H9 (cell line): ENCODE data around the gene SREK1IP1. TPM values are rescaled to one million over a fixed set of nuclear protein-coding genes. Genes with fewer than 3 reads are reported as not detected.

Experiments
- DNase-seq: peaks from one replicate; pipeline ENCODE4 v3.0.0-alpha.2; 2017
- H2AFZ ChIP-seq: one replicate; pipeline ENCODE4 v1.6.1; 2013; ENCODE audit warnings: mild to moderate bottlenecking, low read length, control low read depth, moderate library complexity
- H2AK5ac ChIP-seq: 2 replicates; pipeline ENCODE4 v1.6.1; 2013; ENCODE audit warnings: low read length, control low read depth, mixed read lengths; ENCODE audit not compliant: insufficient read length
- H2BK120ac ChIP-seq: one replicate; pipeline ENCODE4 v1.6.1; 2013; ENCODE audit warnings: low read depth, mild to moderate bottlenecking, low read length, control low read depth, inconsistent platforms; ENCODE audit not compliant: poor library complexity, severe bottlenecking
- H2BK12ac ChIP-seq: 2 replicates; pipeline ENCODE4 v1.6.1; 2013; ENCODE audit warnings: low read length, control low read depth, mixed read lengths, low read depth; ENCODE audit not compliant: insufficient read length
- H2BK15ac ChIP-seq: 2 replicates; pipeline ENCODE4 v1.6.1; 2013; ENCODE audit warnings: low read depth, low read length, control low read depth
- H2BK20ac ChIP-seq: one replicate; pipeline ENCODE4 v1.6.1; 2013; ENCODE audit warnings: low read depth, mild to moderate bottlenecking, low read length, control low read depth, inconsistent platforms; ENCODE audit not compliant: poor library complexity, severe bottlenecking
- H2BK5ac ChIP-seq: 2 replicates; pipeline ENCODE4 v1.6.1; 2013; ENCODE audit warnings: low read length, control low read depth, mixed read lengths; ENCODE audit not compliant: insufficient read length
- H3K14ac ChIP-seq: 2 replicates; pipeline ENCODE4 v1.6.1; 2013; ENCODE audit warnings: low read length, control low read depth; ENCODE audit not compliant: insufficient read depth
- H3K18ac ChIP-seq: 2 replicates; pipeline ENCODE4 v1.6.1; 2013; ENCODE audit warnings: low read depth, mild to moderate bottlenecking, mixed read lengths, low read length, control low read depth; ENCODE audit not compliant: insufficient read length
- H3K23ac ChIP-seq: 2 replicates; pipeline ENCODE4 v1.6.1; 2013; ENCODE audit warnings: low read length, control low read depth, mixed read lengths, low read depth; ENCODE audit not compliant: insufficient read length
- H3K23me2 ChIP-seq: 2 replicates; pipeline ENCODE4 v1.6.1; 2013; ENCODE audit warnings: low read depth, mild to moderate bottlenecking, mixed read lengths, low read length, control low read depth; ENCODE audit not compliant: insufficient read length, poor library complexity, severe bottlenecking
- H3K27ac ChIP-seq: 2 replicates; pipeline ENCODE4 v1.5.1; 2013; ENCODE audit warnings: low read length, control low read depth, mixed read lengths, low read depth; ENCODE audit not compliant: insufficient read length
- H3K27me3 ChIP-seq: 2 replicates; pipeline ENCODE4 v1.6.1; 2013; ENCODE audit warnings: low read length, control low read depth, inconsistent platforms; ENCODE audit not compliant: insufficient read depth
- H3K4ac ChIP-seq: 2 replicates; pipeline ENCODE4 v1.6.1; 2013; ENCODE audit warnings: low read depth, mild to moderate bottlenecking, control low read depth, inconsistent platforms, low read length, moderate library complexity
- H3K4me1 ChIP-seq: 2 replicates; pipeline ENCODE4 v1.6.1; 2013; ENCODE audit warnings: low read length, control low read depth, inconsistent platforms; ENCODE audit not compliant: insufficient read depth
- H3K4me2 ChIP-seq: 2 replicates; pipeline ENCODE4 v1.6.1; 2013; ENCODE audit warnings: low read length, control low read depth, mixed read lengths; ENCODE audit not compliant: insufficient read length, insufficient read depth
- H3K56ac ChIP-seq: 2 replicates; pipeline ENCODE4 v1.6.1; 2013; ENCODE audit warnings: low read depth, mild to moderate bottlenecking, mixed read lengths, low read length, control low read depth; ENCODE audit not compliant: insufficient read length
- H3K79me1 ChIP-seq: 2 replicates; pipeline ENCODE4 v1.6.1; 2013; ENCODE audit warnings: low read depth, mild to moderate bottlenecking, moderate library complexity, low read length, control low read depth, inconsistent platforms; ENCODE audit not compliant: insufficient read depth, poor library complexity, severe bottlenecking
- H3K79me2 ChIP-seq: 2 replicates; pipeline ENCODE4 v1.6.1; 2013; ENCODE audit warnings: low read length, control low read depth, inconsistent platforms; ENCODE audit not compliant: insufficient read depth
- H3K9ac ChIP-seq: 2 replicates; pipeline ENCODE4 v1.6.1; 2013; ENCODE audit warnings: low read length, control low read depth, mixed read lengths; ENCODE audit not compliant: insufficient read length; ENCODE audit errors: extremely low read depth
- H3K9me3 ChIP-seq: one replicate; pipeline ENCODE4 v1.6.1; 2013; ENCODE audit warnings: low read depth, low read length, inconsistent platforms; ENCODE audit not compliant: control insufficient read depth
- H3T11ph ChIP-seq: one replicate; pipeline ENCODE4 v1.6.1; 2013; ENCODE audit warnings: mild to moderate bottlenecking, low read length, control low read depth, inconsistent platforms
- H4K20me1 ChIP-seq: one replicate; pipeline ENCODE4 v1.6.1; 2013; ENCODE audit not compliant: control insufficient read depth, insufficient read length, insufficient read depth
- H4K5ac ChIP-seq: 2 replicates; pipeline ENCODE4 v1.6.1; 2013; ENCODE audit warnings: low read depth, mild to moderate bottlenecking, mixed read lengths, low read length, control low read depth; ENCODE audit not compliant: insufficient read length
- H4K8ac ChIP-seq: replicated peaks from 2 replicates; pipeline ENCODE4 v1.6.1; 2013; ENCODE audit warnings: low read length, control low read depth, mixed read lengths, low read depth; ENCODE audit not compliant: insufficient read length
- H4K91ac ChIP-seq: 2 replicates; pipeline ENCODE4 v1.6.1; 2013; ENCODE audit warnings: low read depth, mild to moderate bottlenecking, moderate library complexity, mixed read lengths, low read length, control low read depth; ENCODE audit not compliant: insufficient read length
- H3K27ac Mint-ChIP-seq, 3 experiments: 2 replicates in 2 of 3; 3 replicates in 1 of 3; pipeline ENCODE4 v1.8.0; 2020 to 2021; ENCODE audit warnings: mixed read lengths in 3 of 3, mild to moderate bottlenecking in 1 of 3, moderate library complexity in 1 of 3
- H3K27me3 Mint-ChIP-seq: 2 replicates; pipeline ENCODE4 v1.8.0; 2021; ENCODE audit warnings: low read depth, mild to moderate bottlenecking, moderate library complexity, mixed read lengths
- H3K36me3 Mint-ChIP-seq, 3 experiments: 2 replicates in 2 of 3; 3 replicates in 1 of 3; pipeline ENCODE4 v1.8.0; 2020 to 2021; ENCODE audit warnings: low read depth in 3 of 3, mixed read lengths in 3 of 3; ENCODE audit not compliant: insufficient read depth in 1 of 3
- H3K4me1 Mint-ChIP-seq, 2 experiments: 2 replicates each; pipeline ENCODE4 v1.8.0; 2020; ENCODE audit warnings: mixed read lengths in 2 of 2
- H3K4me3 Mint-ChIP-seq, 2 experiments: 2 replicates in 1 of 2; 3 replicates in 1 of 2; pipeline ENCODE4 v1.8.0; 2020 to 2021; ENCODE audit warnings: mild to moderate bottlenecking in 2 of 2, mixed read lengths in 2 of 2, moderate library complexity in 1 of 2
- H3K9me3 Mint-ChIP-seq, 2 experiments: 2 replicates in 1 of 2; 3 replicates in 1 of 2; pipeline ENCODE4 v1.8.0; 2020; ENCODE audit warnings: mild to moderate bottlenecking in 2 of 2, mixed read lengths in 2 of 2, moderate library complexity in 1 of 2
- WGBS: extraction: QIAGEN DNeasy Blood & Tissue Kit; methylation state at CpG from one replicate; pipeline ENCODE4 v1.1.7; 2013; ENCODE audit warnings: missing lambda C conversion rate, low lambda C conversion rate, mixed read lengths; ENCODE audit not compliant: insufficient read length; ENCODE audit errors: extremely low coverage; 5-methylcytosine and 5-hydroxymethylcytosine counted together
- total RNA-seq: library from RNA; stranded (reverse); gene quantifications from 2 replicates; pipeline ENCODE4 v1.2.1, GENCODE V29; 2021
- TF ChIP-seq, protein P1 (sequence below): fragments of 200-600 bp; sonication (generic); conservative IDR thresholded peaks from 3 replicates; pipeline ENCODE4 v1.8.0; 2021; ENCODE audit warnings: antibody characterized with exemption, mild to moderate bottlenecking

Gene SREK1IP1
- total RNA-seq, 1 experiment from 2014 or later, result 28.6 TPM

- H3T11ph ChIP-seq, result no peak overlapping the region
- Mint-ChIP-seq H3K4me1 (peaks cover 6 to 29% of the 10 kb centered on the region in 2 experiments), H3K27ac (peak overlapping the region in 1 of 3 experiments; percentile 80; a peak in 1 of 7 replicates), H3K27me3 (no peaks in the 10 kb centered on the region), H3K9me3 (no peaks in the 10 kb centered on the region), H3K4me3 (no peak overlapping the region), H3K36me3 (no peaks in the 10 kb centered on the region)
- H2AFZ ChIP-seq, result no peak overlapping the region
- peak; percentile 56 for DNase-seq
- TF ChIP-seq, protein P1, sequence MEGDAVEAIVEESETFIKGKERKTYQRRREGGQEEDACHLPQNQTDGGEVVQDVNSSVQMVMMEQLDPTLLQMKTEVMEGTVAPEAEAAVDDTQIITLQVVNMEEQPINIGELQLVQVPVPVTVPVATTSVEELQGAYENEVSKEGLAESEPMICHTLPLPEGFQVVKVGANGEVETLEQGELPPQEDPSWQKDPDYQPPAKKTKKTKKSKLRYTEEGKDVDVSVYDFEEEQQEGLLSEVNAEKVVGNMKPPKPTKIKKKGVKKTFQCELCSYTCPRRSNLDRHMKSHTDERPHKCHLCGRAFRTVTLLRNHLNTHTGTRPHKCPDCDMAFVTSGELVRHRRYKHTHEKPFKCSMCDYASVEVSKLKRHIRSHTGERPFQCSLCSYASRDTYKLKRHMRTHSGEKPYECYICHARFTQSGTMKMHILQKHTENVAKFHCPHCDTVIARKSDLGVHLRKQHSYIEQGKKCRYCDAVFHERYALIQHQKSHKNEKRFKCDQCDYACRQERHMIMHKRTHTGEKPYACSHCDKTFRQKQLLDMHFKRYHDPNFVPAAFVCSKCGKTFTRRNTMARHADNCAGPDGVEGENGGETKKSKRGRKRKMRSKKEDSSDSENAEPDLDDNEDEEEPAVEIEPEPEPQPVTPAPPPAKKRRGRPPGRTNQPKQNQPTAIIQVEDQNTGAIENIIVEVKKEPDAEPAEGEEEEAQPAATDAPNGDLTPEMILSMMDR, result peak; percentile 60
- H3K27me3 ChIP-seq, result no peaks in the 10 kb centered on the region
- no peak overlapping the region for H3K56ac ChIP-seq
- H4K20me1 ChIP-seq, result no peaks in the 10 kb centered on the region
- no peaks in the 10 kb centered on the region for H3K4me1 ChIP-seq
- no peak overlapping the region for H2BK20ac ChIP-seq
- H2BK5ac ChIP-seq, result no peak overlapping the region
- no peak overlapping the region for H3K4ac ChIP-seq
- H4K8ac ChIP-seq, result no peak overlapping the region
- H2BK15ac ChIP-seq, result no peak overlapping the region
- no peak overlapping the region for H3K4me2 ChIP-seq
- H3K23me2 ChIP-seq, result no peaks in the 10 kb centered on the region
- no peaks in the 10 kb centered on the region for H3K79me1 ChIP-seq
- H4K5ac ChIP-seq, result no peak overlapping the region
- H2BK120ac ChIP-seq, result no peak overlapping the region
- H3K79me2 ChIP-seq, result no peaks in the 10 kb centered on the region
- no peak overlapping the region for H3K9ac ChIP-seq
- no peak overlapping the region for H3K18ac ChIP-seq
- no peak overlapping the region for H3K27ac ChIP-seq
- no CpG with 5 or more reads among the region's 4 CpGs for WGBS
- H2BK12ac ChIP-seq, result no peak overlapping the region
- no peak overlapping the region for H2AK5ac ChIP-seq
- H3K9me3 ChIP-seq, result no peaks in the 10 kb centered on the region
- no peak overlapping the region for H3K14ac ChIP-seq
- no peak overlapping the region for H3K23ac ChIP-seq
- no peak overlapping the region for H4K91ac ChIP-seq
These were observed 88.2 kb downstream of the SREK1IP1 start for GRCh38 chr5:64680289-64680688.
